PFSK-1 (cell line): ENCODE results near the gene EPN3.

ENCODE experiments used
- FOXP2 ChIP-seq: optimal IDR thresholded peaks from 2 replicates; pipeline ENCODE3; 2011; ENCODE audit warnings: borderline replicate concordance, control low read depth, inconsistent platforms; ENCODE audit not compliant: insufficient read depth; ENCODE audit errors: extremely low read length, extremely low read depth
- POLR2AphosphoS5 ChIP-seq: IDR thresholded peaks from 2 replicates; pipeline ENCODE4 v1.6.1; 2012; ENCODE audit warnings: low read depth, mild to moderate bottlenecking, control low read depth, low read length, moderate library complexity
- SIN3A ChIP-seq: IDR thresholded peaks from 2 replicates; pipeline ENCODE4 v1.6.1; 2012; ENCODE audit warnings: mild to moderate bottlenecking, low read length, moderate library complexity, borderline replicate concordance; ENCODE audit not compliant: insufficient read depth
- TAF1 ChIP-seq: IDR thresholded peaks from 2 replicates; pipeline ENCODE4 v1.6.1; 2012; ENCODE audit warnings: low read length, control low read depth, borderline replicate concordance; ENCODE audit not compliant: insufficient read depth
- TF ChIP-seq, protein P1 (sequence below), 2 experiments: IDR thresholded peaks; 2 replicates each; pipeline versions ENCODE4 v1.6.1 to v1.8.0; 2011 to 2012; ENCODE audit warnings: low read depth in 2 of 2, low read length in 2 of 2, control low read depth in 1 of 2, inconsistent platforms in 1 of 2, mild to moderate bottlenecking in 1 of 2, moderate library complexity in 1 of 2; ENCODE audit not compliant: insufficient read depth in 1 of 2

The EPN3 gene

DNA sequence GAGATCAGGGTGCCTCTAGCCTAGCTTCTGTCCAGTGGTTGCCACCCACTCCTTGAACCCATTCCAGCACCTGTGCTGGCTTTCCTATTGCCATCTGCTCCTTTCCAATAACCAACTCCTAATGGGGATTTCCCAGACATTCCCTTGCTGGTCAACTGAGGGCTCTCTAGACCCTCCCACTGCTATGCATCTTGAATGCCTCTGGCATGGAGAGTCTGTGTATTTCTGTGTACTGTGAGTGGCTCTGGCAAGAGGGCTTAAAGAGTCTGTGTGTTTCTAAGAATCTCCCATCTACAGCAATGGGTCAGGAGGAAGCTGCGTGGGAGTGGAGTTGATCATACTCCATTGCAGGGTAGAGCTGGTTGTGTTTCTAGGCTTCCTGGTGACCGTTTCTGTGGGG is 11.0 kb upstream of the EPN3 start:
- TF ChIP-seq, protein P1, sequence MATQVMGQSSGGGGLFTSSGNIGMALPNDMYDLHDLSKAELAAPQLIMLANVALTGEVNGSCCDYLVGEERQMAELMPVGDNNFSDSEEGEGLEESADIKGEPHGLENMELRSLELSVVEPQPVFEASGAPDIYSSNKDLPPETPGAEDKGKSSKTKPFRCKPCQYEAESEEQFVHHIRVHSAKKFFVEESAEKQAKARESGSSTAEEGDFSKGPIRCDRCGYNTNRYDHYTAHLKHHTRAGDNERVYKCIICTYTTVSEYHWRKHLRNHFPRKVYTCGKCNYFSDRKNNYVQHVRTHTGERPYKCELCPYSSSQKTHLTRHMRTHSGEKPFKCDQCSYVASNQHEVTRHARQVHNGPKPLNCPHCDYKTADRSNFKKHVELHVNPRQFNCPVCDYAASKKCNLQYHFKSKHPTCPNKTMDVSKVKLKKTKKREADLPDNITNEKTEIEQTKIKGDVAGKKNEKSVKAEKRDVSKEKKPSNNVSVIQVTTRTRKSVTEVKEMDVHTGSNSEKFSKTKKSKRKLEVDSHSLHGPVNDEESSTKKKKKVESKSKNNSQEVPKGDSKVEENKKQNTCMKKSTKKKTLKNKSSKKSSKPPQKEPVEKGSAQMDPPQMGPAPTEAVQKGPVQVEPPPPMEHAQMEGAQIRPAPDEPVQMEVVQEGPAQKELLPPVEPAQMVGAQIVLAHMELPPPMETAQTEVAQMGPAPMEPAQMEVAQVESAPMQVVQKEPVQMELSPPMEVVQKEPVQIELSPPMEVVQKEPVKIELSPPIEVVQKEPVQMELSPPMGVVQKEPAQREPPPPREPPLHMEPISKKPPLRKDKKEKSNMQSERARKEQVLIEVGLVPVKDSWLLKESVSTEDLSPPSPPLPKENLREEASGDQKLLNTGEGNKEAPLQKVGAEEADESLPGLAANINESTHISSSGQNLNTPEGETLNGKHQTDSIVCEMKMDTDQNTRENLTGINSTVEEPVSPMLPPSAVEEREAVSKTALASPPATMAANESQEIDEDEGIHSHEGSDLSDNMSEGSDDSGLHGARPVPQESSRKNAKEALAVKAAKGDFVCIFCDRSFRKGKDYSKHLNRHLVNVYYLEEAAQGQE (IDR thresholded peaks at IDR 0.05; ENCODE audit: insufficient read depth in 1 of 2, low read depth in 2 of 2, low read length in 2 of 2): no peak
- no peak for TF ChIP-seq FOXP2
- no peak for TF ChIP-seq SIN3A
- TF ChIP-seq TAF1: no peak
- TF ChIP-seq POLR2AphosphoS5: no peak

DNA sequence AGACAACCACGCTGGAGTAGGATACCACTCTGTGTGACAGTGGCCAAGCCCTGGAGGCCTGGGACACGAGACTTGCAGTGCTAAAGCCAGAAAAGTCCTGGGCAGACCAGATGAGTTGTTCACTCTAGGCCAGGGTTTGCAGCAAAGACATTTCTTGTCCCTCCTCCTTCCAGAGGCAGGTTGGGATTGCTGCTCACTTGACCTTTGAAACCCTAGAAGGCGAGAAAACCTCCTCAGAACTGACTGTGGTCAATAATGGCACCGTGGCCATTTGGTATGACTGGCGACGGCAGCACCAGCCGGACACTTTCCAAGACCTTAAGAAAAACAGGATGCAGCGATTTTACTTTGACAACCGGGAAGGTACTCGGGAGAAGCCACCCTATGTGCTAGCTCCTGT is 9.8 kb upstream of the EPN3 start:
- TF ChIP-seq FOXP2 (no peak), POLR2AphosphoS5 (no peak), SIN3A (no peak), TAF1 (no peak)
- TF ChIP-seq, protein P1 (IDR thresholded peaks at IDR 0.05; ENCODE audit: insufficient read depth in 1 of 2, low read depth in 2 of 2, low read length in 2 of 2): no peak

DNA sequence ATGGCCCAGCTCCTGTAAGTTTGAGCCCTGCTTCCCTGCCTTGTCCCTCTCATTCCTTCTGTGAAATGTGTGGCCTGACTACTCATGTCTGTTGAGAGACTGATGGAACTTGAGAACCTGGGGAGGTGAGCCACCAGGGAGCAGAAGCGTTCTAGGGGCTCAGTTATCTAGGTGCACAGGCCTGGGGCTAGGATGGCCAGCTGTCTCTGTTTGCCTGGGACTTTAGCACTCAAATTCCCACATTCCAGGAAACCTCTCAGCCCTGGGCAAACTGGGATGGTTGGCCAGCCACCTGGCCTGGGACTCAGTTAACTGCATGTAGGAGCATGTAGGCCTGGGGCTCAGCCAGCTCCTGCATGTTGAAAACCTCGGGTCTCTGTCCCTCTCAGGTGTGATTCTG is 9.3 kb upstream of the EPN3 start:
- TF ChIP-seq, protein P1 (IDR thresholded peaks at IDR 0.05; ENCODE audit: insufficient read depth in 1 of 2, low read depth in 2 of 2, low read length in 2 of 2): no peak
- no peak for TF ChIP-seq POLR2AphosphoS5
- no peak for TF ChIP-seq SIN3A
- no peak for TF ChIP-seq TAF1

GRCh38 chr17:50524838-50525237 is 7.7 kb upstream of the EPN3 start:
- TF ChIP-seq, protein P1 (IDR thresholded peaks at IDR 0.05; ENCODE audit: insufficient read depth in 1 of 2, low read depth in 2 of 2, low read length in 2 of 2): no peak
- TF ChIP-seq TAF1 (no peak), POLR2AphosphoS5 (no peak), SIN3A (no peak), FOXP2 (no peak)

DNA sequence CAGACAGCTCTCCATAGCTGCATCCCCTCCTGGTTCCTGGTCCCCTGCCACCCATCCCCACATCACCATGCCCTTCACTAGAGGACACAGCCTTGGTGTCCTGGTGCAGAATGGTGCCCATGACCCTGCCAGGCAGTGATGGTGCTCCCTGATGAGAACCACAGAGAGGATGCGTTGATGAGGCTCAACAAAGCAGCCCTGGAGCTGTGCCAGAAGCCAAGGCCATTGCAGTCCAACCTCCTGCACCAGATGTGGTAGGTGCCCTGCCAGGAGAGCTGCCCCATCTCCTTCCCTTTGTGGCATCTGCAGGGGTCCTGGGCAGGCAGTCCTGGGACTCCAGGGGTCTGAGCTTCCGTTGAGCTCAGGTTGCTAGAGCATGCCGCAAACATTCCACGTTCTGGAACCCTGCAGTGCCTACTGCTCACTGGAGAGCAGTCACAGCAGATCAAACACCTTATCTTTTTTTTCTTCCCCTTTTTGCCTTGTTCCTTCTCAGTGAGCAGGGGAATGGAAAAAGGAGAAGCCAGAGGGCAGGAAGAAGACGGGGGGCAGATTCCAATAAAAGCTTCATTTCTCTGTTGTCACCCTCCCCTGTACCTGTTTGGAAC is 5.3 kb upstream of the EPN3 start:
- TF ChIP-seq SIN3A (no peak), FOXP2 (no peak), TAF1 (no peak), POLR2AphosphoS5 (no peak)
- TF ChIP-seq, protein P1 (IDR thresholded peaks at IDR 0.05; ENCODE audit: insufficient read depth in 1 of 2, low read depth in 2 of 2, low read length in 2 of 2): no peak
